ENCODE measurements around the gene DOCK3.

The DOCK3 gene

GRCh38 chr3:51031666-51032065 is 356.9 kb downstream of the DOCK3 start:
- no peaks in the 10 kb centered on the region for H4K20me1 ChIP-seq (ENCODE audit: control insufficient read depth, insufficient read depth, low read depth, low read length)
- TF ChIP-seq CTCF (IDR thresholded peaks at IDR 0.05; ENCODE audit: low read depth, low read length, poor library complexity, severe bottlenecking) (no peak), EZH2phosphoT487 (IDR thresholded peaks at IDR 0.05; ENCODE audit: borderline replicate concordance, low read length) (no peak)
- H3K36me3 ChIP-seq (ENCODE audit: control insufficient read depth, low read length): no peaks in the 10 kb centered on the region
- H3K9me2 ChIP-seq (replicated peaks; ENCODE audit: control insufficient read depth, low read length): no peaks in the 10 kb centered on the region
- H3K27ac ChIP-seq (ENCODE audit: low read depth, low read length): no peak overlapping the region
- H3K9me3 ChIP-seq (ENCODE audit: control insufficient read depth, insufficient read depth, low read length): no peaks in the 10 kb centered on the region
- no peaks in the 10 kb centered on the region for H3F3A ChIP-seq (ENCODE audit: control insufficient read depth, insufficient read depth)
- no peak overlapping the region for H3K4me2 ChIP-seq (ENCODE audit: low read length)
- H3K4me3 ChIP-seq (ENCODE audit: low read length): no peak overlapping the region
- H3K4me1 ChIP-seq (ENCODE audit: control insufficient read depth, low read length): no peaks in the 10 kb centered on the region
- H3K79me2 ChIP-seq (ENCODE audit: control insufficient read depth, low read length): no peaks in the 10 kb centered on the region
- H3K27me3 ChIP-seq (ENCODE audit: control insufficient read depth, low read length): no peaks in the 10 kb centered on the region

- Histone ChIP-seq H4K20me1 (ENCODE audit: control insufficient read depth, insufficient read depth, low read depth, low read length) (no peaks in the 10 kb centered on the region), H3K36me3 (ENCODE audit: control insufficient read depth, low read length) (no peaks in the 10 kb centered on the region), H3K27ac (ENCODE audit: low read depth, low read length) (no peak overlapping the region), H3K27me3 (ENCODE audit: control insufficient read depth, low read length) (no peaks in the 10 kb centered on the region), H3K4me2 (ENCODE audit: low read length) (no peak overlapping the region), H3F3A (ENCODE audit: control insufficient read depth, insufficient read depth) (no peaks in the 10 kb centered on the region), H3K79me2 (ENCODE audit: control insufficient read depth, low read length) (no peaks in the 10 kb centered on the region), H3K9me3 (ENCODE audit: control insufficient read depth, insufficient read depth, low read length) (no peaks in the 10 kb centered on the region), H3K4me1 (ENCODE audit: control insufficient read depth, low read length) (no peaks in the 10 kb centered on the region), H3K4me3 (ENCODE audit: low read length) (no peak overlapping the region), H3K9me2 (replicated peaks; ENCODE audit: control insufficient read depth, low read length) (no peaks in the 10 kb centered on the region)
- TF ChIP-seq CTCF (IDR thresholded peaks at IDR 0.05; ENCODE audit: low read depth, low read length, poor library complexity, severe bottlenecking) (no peak), EZH2phosphoT487 (IDR thresholded peaks at IDR 0.05; ENCODE audit: borderline replicate concordance, low read length) (no peak)
These were observed 360.9 kb downstream of the DOCK3 start for GRCh38 chr3:51035630-51036029.

GRCh38 chr3:51044982-51045381 is 370.3 kb downstream of the DOCK3 start:
- H3K4me1 ChIP-seq (ENCODE audit: control insufficient read depth, low read length): no peaks in the 10 kb centered on the region
- H3F3A ChIP-seq (ENCODE audit: control insufficient read depth, insufficient read depth): no peaks in the 10 kb centered on the region
- H3K9me2 ChIP-seq (replicated peaks; ENCODE audit: control insufficient read depth, low read length): no peaks in the 10 kb centered on the region
- no peaks in the 10 kb centered on the region for H3K36me3 ChIP-seq (ENCODE audit: control insufficient read depth, low read length)
- H3K27ac ChIP-seq (ENCODE audit: low read depth, low read length): no peak overlapping the region
- no peaks in the 10 kb centered on the region for H3K9me3 ChIP-seq (ENCODE audit: control insufficient read depth, insufficient read depth, low read length)
- H4K20me1 ChIP-seq (ENCODE audit: control insufficient read depth, insufficient read depth, low read depth, low read length): no peaks in the 10 kb centered on the region
- H3K4me2 ChIP-seq (ENCODE audit: low read length): no peak overlapping the region
- H3K27me3 ChIP-seq (ENCODE audit: control insufficient read depth, low read length): no peaks in the 10 kb centered on the region
- H3K4me3 ChIP-seq (ENCODE audit: low read length): no peak overlapping the region
- no peaks in the 10 kb centered on the region for H3K79me2 ChIP-seq (ENCODE audit: control insufficient read depth, low read length)
- TF ChIP-seq CTCF (IDR thresholded peaks at IDR 0.05; ENCODE audit: low read depth, low read length, poor library complexity, severe bottlenecking): no peak
- no peak for TF ChIP-seq EZH2phosphoT487 (IDR thresholded peaks at IDR 0.05; ENCODE audit: borderline replicate concordance, low read length)

GRCh38 chr3:51052562-51052961 is 377.8 kb downstream of the DOCK3 start:
- Histone ChIP-seq H3K4me3 (ENCODE audit: low read length) (no peak overlapping the region), H3K36me3 (ENCODE audit: control insufficient read depth, low read length) (no peaks in the 10 kb centered on the region), H3F3A (ENCODE audit: control insufficient read depth, insufficient read depth) (no peaks in the 10 kb centered on the region), H4K20me1 (ENCODE audit: control insufficient read depth, insufficient read depth, low read depth, low read length) (no peaks in the 10 kb centered on the region), H3K27me3 (ENCODE audit: control insufficient read depth, low read length) (no peaks in the 10 kb centered on the region), H3K4me1 (ENCODE audit: control insufficient read depth, low read length) (no peaks in the 10 kb centered on the region), H3K9me2 (replicated peaks; ENCODE audit: control insufficient read depth, low read length) (no peaks in the 10 kb centered on the region), H3K4me2 (ENCODE audit: low read length) (no peak overlapping the region), H3K27ac (ENCODE audit: low read depth, low read length) (no peak overlapping the region), H3K9me3 (ENCODE audit: control insufficient read depth, insufficient read depth, low read length) (no peaks in the 10 kb centered on the region), H3K79me2 (ENCODE audit: control insufficient read depth, low read length) (no peaks in the 10 kb centered on the region)
- no peak for TF ChIP-seq EZH2phosphoT487 (IDR thresholded peaks at IDR 0.05; ENCODE audit: borderline replicate concordance, low read length)
- no peak for TF ChIP-seq CTCF (IDR thresholded peaks at IDR 0.05; ENCODE audit: low read depth, low read length, poor library complexity, severe bottlenecking)

Data from DOHH2 (cell line).